ENCODE measurements around the gene MUC5B.

The MUC5B gene

DNA sequence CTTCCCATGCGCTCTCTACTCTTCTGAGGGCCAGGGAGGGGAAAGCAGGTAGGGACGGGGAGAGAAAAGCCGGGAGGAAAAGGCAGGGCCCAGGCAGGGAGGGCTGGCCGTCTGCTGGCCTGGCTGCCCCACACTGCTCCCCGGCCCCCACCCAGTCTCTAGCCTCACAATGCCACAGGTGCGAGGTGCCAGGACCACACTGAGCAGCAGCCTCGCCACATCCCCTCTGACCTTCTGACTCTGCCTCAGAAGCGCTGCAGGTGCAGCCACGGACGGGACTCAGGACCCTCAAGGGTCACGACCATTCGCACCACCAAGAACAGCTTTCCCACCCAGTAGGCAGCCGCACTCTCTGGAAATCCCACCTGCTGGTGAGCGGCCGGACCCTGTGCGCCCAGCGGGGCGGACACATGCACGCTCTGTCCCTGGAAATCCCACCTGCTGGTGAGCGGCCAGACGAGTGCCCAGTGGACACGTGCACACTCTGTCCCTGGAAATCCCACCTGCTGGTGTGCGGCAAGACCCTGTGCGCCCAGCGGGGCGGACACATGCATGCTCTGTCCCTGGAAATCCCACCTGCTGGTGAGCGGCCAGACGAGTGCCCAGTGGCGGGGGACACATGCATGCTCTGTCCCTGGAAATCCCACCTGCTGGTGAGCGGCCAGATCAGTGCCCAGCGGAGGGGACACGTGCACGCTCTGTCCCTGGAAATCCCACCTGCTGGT is 66.5 kb downstream of the MUC5B start:
- DNase-seq = no peak

DNA sequence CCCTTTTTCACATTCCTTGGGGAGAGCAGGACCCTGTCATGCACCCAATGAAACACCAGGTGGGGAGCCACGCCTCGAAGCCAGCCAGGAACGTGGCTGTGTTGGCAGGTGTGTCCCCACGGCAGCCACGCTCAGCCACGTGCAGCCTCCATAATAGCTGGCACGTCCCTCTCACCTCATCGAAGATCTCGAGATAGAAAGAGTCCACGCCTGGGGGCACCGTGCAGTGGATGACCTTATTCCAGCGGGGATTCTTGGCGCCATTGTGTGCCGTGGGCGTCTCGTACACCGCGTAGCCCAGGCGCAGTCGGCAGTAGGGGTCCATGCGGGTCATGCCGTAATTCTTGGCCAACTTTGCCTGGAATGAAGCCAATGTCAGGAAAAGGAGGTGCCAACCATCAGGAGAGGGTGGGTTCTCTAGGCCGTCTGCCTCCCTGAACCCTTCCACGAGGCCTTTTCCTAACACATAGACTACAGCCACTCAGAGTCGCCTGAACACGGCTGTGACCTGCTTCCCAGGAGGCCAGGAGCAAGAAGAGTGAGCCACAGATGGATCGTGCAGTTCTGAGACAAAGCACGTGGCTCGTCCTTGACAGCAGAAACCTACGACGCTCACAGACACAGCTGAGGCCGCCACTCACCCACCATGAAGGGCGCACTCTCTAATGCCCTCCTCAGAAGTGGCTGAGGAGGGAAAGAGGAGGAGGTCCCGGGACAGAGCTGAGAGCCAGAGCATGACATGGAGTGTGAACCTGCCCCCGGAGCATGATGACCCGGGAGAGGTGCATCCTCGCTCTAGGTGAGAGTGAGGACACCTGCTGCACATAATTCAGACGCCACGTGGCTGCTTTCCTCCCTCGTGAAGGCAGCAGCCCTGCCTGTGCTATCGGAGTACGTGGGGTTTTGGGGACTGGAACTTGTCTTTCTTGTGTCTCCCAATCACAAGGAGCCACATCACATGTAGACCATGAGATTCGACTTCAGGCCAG is 67.5 kb downstream of the MUC5B start:
- DNase-seq = no peak

DNA sequence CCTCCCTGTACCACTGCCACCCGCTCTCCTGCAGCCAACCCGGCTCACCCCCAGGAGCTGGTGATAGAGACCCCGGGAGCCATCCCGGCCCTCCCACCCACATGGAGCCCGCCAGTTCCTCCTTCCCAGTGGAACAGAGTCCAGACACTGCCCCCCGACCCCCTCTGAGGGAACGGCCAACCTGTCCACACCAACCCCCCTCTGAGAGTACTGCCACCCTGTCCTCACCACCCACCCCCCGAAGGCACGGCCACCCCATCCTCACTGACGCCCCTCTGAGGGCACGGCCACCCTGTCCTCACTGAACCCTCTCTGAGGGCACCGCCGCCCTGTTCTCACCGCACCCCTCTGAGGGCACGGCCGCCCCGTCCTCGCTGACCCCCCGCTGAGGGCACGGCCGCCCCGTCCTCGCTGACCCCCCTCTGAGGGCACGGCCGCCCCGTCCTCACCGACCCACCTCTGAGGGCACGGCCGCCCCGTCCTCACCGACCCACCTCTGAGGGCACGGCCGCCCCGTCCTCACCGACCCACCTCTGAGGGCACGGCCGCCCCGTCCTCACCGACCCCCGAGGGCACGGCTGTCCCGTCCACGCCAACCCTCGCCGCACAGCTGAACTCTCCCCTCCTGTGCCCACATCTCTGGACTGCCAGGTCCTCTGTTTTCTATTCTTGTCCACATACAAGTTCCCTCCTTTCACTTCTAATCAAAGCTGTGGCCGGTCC is 68.6 kb downstream of the MUC5B start:
- no peak for DNase-seq

DNA sequence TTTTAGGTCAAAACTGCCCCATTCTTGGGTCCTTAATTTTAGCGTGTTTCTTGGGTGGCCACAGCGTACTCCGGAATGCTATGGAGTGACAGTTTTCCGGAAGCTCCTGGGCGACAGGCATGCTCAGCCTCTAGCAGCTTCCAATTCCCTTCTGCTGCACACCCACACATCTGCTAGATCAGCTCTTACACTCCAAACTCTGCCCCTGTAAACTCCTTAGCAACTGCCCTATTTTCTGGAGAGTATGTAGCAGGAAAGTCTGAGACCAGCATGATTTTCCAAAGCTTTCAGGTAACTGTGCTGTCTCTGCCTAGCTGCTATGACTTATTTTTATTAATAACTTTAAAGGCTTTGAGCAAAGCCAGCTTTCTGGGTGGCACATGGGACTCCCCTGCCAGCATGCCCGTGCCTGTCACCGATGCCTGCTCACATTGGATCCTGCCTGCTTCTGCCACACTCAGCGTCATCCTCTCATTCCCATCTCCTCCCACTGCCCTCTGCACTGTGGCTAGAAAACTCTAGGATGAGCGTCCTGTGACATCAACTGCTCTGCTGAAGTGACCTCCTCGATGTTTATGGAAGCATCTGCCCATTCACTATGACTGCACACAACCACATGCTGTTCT is 69.3 kb downstream of the MUC5B start:
- DNase-seq = no peak

DNA sequence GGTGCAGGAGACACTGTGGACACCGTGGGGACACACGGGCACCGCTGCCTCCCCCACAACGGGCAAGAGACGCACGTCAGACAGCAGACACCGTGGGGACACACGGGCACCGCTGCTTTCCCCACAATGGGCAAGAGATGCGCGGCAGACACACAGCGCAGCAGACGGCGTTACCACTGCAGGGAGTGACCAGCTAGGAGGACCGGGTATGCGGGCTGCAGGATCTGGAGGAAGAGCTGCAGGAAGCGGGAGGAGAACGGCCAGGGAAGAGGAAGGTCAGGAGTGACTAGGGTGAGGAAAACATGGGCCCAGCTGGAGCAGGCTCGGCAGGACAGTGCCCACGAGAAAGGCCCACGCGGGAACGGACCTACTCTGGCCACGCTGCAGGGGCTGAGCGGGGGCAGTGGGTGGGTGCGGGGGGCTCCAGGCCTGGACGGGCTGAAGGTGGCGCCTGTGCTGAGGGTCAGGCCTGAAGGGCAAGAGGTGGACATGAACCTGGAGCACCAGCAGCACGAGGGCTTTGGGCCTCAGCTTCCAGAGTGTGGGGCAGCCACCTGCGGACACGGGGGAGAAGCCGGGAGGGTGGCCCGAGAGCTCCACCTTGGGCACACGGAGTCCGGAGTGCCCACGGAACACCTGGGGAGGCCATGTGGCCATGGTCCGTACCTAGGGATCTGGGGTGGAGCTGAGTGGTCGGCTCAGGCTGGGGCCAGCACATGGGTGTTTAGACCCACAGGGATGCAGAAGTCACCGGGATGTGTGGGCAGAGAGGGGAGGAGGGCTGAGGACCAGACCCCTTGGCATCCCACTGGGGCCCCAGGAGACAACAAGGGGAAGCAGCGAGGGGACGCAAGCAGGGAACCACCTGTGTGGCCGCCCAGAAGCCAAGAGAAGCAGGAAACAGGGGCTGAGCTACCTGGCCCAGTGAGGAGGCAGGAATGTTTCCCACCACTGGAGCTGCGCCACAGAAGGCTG is 70.1 kb downstream of the MUC5B start:
- no peak for DNase-seq

DNA sequence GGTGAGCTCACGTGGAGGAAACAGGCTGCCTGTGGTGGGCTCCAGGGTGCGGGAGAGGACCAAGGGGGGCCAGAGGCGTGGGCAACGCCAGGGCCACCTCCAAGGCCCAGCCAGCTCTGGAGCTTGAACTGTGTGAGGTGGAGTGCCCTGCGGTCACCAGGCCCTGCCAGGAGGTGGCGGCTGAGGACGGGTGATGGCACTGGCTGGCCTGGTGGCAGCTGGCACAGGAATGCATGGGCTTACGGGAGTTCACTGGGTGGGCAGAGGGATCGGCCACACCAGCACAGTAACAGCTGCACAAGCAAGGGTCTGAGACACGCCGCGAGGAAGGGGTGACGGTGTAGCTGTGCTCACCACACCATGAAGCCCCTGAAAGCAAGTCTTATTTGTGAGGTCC is 70.8 kb downstream of the MUC5B start:
- DNase-seq = no peak

DNA sequence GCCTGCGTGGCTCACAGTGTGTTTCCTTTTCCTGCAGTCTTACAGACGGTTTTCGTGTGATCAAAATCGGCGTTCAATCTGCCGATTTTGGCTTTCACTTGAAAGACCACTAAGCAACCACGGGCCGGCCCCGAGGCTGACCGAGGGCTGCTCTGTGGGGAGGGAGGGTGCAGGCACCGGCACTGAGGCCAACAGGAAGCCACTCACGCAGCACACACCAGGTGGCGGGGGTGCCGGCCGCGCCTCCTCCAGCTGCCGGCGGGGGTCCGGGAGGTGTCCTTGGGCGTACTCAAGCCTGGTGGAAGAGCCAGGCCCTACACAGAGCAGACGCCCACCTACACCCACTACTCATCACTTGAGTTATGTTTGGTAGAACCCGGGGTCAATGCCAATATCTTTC is 72.2 kb downstream of the MUC5B start:
- DNase-seq = no peak

DNA sequence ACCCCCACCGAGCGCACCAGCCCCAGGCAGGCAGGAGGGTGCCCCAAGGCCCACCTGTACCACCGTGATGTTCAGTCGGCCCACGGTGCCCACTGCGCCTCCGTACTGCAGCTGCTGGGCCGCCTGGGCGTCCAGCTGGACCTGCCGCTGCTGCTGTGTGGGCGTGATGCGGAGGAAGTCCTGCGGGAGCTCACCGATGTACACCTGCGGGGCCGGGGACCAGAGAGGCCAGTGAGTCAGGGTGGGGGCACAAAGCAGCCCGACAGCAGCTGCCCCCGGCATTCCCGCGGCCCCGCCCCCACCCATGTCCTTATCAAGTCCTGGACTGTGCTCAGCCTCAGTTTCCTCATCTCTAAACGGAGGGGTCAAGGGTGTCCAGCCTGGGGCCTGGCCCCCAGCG is 72.7 kb downstream of the MUC5B start:
- DNase-seq = no peak

DNA sequence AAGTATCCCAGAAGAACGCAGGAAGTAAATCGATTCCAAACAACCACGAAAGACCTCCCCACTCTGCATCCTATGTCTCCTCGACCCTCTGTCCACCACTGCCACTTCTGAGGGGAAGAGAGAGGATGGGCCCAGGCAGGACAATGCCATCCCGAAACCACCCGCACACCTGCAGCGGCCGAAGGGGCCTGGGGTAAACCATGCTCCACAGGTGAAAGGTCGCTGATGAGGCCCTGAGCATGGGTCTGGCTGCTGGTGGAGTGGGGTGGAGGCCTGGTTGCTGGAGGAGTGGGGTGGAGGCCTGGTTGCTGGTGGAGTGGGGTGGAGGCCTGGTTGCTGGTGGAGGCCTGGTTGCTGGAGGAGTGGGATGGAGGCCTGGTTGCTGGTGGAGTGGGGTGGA is 73.4 kb downstream of the MUC5B start:
- DNase-seq = no peak

DNA sequence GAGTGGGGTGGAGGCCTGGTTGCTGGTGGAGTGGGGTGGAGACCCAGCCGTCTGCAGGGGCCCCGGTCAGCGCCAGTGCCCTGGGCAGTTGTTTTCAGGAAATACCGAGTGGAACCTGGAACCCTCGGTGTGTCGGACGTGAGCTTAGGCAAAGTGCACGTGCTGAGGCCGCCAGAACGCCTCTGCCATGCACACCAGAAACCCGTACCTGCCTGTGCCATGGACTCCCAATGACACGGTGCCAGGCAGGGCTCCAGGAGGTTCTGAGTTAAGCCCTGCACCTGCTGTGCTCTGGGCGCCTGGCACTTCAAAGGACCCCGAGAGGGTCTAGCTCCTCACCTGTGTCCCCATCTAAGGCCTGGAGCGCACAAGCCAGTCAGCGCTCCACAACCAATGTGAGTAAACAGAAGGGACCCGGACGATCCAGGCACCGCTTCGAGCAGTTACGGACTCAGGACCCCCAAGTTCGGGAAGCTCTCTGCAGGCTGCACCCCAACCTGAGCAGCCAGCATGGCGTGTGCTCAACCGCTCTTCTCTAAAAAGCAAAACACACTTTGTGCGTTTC is 74.2 kb downstream of the MUC5B start:
- DNase-seq = no peak

DNA sequence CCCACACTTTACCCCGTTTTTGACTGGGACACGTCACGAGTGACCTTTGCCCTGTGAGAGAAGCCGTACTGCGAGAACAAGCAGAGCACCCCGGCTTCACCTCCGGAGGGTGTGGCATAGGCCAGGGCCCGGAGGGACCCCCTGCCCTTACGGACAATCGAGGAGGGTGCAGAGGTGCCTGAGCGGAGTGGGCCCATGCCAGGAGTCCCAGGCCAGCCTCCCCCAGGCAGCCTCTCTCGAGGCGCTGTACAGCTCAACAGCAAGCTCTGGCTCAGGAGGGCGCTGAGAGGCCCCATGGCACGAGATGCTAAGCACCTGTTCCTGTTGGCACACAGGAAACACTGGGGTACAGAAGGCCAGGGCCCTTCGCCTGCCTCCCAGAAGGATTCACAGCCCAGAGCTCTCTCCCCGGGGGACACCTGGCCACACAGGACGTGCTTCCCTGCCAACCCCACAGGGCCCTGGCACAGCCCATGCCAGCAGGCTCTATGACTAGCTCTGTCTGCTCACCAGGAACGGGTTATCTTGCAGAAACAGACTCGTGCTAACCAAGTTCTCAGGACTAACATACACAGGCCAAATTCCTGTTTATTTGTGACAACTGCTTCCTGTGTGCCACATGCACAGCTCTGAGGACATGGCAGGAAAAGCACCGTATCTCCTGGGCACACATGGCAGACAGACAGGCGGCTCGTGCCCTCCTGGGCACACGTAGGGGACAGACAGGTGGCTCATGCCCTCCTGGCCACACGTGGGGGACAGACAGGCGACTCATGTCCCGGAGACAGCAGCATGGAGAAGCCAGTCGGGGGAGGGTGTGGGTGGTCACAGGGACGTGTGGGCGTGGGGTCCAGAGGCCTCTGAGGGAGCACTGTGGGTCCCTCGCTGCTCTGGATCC is 75.0 kb downstream of the MUC5B start:
- no peak for DNase-seq

DNA sequence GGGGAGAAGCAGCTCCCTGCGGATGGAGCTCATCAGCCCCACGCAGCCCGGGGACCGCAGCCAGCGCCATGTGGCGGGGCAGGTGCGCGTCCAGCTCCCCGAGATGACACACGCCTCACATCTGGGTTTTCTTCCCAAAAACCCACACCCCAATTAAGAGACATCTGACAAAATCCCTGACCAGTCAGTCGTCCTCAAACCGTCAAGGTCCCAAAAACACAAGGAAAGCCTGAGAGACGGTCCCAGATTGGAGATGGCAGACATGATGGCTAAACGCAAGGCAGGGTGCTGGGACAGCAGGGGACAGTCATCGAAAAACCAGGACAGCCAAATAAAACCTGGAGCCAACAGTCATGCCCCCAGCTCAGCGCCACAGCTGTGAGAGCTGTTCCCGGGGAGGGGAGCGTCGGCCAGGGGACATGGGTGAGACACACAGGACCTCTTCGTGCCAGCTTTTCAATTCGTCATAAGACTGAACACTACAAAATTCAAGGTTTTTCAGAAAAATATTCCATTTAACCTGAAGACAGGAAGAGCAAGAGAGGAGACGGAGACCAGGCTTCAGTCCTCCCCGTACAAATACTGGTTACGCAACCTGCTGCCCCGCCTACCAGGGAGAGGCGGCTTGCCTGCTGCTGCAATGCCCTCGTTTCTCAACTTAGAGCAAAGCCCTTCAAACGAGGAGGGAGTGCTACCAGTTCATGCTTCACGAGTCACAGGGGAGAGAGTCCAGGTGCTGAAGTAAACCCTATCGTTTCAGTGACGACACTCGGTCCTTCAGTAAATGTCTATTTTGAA is 76.0 kb downstream of the MUC5B start:
- peak; percentile 47 for DNase-seq

DNA sequence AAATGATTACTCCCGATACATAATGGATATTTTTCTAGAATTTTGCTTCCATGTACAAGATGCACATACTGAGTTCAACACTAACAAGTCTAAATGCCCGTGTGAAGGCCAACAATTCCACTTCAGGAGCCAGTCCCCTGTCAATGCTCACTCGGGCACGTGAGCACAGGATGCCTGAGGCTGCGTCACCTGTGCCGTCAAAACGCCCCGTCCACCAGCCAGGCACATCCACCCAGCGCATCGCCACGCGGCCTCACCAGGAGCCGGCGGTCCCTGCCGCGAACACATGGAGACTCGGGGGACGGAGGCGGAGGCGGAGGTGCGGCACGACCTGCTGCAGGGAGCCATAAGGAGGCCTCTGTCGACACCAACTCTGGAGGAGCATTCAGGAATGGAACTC is 76.8 kb downstream of the MUC5B start:
- DNase-seq = no peak

DNA sequence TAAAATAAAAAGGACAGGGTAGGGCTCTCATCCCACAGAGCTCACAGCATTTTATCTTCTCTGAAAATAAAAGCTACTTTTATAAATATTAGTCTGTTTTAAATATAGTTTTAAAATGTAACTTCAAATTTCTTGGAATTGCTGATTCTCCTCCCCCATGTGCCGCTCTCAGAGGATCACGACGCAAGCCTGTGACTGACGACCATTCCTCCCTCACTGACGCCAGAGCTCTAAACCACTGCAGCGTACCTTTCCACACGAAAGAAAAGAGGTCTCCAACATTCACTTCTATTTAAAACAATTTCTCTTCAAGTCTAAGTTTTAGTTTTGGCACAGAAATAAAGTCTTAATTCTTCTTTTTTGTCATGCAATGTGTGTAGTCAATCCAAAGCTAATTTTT is 77.3 kb downstream of the MUC5B start:
- DNase-seq = no peak

DNA sequence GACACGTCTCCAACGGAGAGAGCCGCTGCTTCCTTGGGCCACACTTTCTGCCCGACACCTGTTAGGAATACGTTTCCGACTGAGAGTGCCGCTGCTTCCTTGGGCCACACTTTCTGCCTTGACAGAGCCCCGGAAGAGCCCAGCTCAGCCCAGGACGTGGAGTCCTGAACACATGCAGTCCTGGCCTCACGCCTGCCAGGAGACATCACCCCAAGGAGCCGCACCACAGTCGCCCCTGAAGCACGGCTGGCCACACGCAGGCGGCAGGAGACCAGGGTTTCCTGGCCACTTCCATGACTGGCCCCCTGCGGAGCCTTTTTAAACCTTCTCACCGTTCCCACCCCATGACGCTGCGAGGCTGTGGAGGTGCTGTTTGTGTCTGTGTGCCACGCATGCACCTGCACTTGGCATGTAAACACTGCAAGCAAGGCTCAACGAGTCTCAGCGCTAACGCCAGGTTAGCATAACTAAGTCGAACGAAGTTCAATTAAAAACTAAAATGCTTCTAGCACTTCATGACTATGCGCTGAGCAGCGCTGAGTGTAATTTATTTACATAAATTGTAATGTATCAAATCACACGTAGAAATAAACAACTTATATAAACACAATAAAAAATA is 77.8 kb downstream of the MUC5B start:
- no peak for DNase-seq

DNA sequence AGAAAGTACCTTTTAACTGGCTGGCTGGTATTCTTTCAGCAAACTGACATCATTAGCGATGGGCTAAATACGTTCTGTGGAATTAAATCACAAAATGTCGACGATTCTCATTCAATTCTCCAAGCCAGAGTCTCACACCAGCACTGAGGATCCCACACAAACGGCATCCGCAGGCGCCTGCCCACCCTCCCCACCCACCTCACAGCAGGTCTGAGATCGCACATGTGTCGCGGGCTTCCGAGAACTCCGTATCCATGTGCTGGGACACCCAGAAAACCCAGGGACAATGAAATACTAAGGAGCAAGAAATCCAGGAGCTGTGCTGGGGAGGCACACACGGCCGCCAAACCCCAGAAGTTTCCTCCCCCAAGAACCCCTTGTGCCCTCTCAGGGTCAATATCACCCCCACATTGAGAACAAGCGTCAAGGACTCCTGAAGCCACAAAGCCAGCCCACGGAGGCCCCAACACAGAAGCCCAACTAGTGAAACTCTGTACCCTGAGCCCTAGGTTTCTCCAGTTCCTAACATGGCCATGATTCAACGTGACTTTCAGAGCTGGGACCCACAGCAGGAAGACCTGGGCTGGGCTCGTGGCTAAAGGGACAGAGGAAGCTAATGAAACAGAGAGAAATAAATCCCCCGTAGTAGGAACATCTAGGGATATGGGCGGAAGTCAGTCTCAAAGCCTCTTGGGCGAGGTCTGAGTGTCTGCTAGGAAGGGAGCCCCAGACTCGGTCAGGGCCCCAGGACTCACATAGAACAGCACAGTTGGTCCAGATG is 78.5 kb downstream of the MUC5B start:
- no peak for DNase-seq

DNA sequence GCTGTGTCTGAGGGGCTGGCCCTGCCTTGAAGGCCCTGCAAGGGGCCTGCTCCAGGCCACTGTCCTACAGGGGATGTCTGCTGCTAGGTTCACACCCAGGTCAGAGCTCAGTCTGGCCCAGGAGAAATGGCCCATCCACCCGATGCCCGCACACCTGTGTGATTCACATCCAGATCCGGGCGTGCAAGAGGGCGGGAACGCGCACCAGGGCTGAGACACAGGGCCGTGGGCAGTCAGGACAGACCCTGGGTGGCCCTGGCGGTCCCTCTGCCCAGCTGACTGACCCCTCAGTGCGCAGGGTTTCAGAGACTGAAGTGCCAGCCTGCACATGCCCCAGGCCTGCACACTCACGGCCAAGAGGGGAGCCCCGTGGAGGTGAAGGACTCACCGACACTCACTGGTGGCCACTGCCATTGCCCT is 79.2 kb downstream of the MUC5B start:
- no peak for DNase-seq

DNA sequence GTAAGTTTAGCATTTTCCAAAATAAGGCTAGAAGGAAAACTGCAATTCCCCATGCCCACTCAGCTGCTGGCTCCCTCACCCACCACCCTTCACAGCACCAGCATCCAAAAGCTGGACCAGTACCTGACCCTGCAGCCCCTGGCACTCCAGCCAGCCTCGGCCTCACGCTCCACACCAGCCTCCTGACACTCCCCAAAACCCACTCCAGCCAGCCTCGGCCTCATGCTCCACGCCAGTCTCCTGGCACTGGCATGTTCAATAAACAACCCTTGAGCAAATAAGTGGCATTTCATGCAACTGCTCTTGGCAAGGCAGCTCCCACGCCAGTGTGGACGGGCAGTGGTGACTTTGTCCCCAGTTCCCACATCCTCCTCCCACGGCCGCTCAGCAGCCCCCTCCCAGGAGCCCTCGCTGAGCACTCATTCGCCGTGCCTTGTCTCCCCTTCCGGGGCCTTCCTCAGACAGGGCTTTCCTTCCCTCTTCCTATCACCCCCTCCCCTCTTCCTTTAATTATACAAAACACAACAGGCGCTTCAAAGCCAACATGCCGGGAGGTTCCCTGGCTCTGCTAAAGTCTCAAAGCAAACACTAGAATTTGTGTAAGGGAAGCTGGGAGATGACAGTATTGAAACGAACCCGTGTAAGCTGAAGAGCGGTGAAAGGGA is 79.7 kb downstream of the MUC5B start:
- no peak for DNase-seq
